ENCODE measurements around the gene ENO2.

Gene ENO2

GRCh38 chr12:6909421-6910145, 4.8 kb upstream of the ENO2 start:
- Histone ChIP-seq H4K20me1 (ENCODE audit: insufficient read depth) (no peaks in the 10 kb centered on the region), H3K79me2 (ENCODE audit: insufficient read depth, low read depth) (no peaks in the 10 kb centered on the region), H3K4me1 (ENCODE audit: low read depth, poor library complexity, severe bottlenecking) (peaks cover 3% of the 10 kb centered on the region), H3K27ac (no peak overlapping the region), H3K36me3 (ENCODE audit: insufficient read depth) (no peaks in the 10 kb centered on the region), H3K27me3 (ENCODE audit: insufficient read depth, low read depth) (peaks cover 8% of the 10 kb centered on the region; the same call in 1 of the 2 replicates), H3K9ac (no peak overlapping the region), H2AFZ (ENCODE audit: low read depth) (no peak overlapping the region), H3K4me2 (no peak overlapping the region), H3K4me3 (IDR thresholded peaks at IDR 0.05; ENCODE audit: insufficient read depth, low read depth, low read length) (no peak overlapping the region)
- no peak for TF ChIP-seq CTCF (conservative IDR thresholded peaks at IDR 0.05; ENCODE audit: low read depth, low read length)

- Histone ChIP-seq H3K79me2 (ENCODE audit: insufficient read depth, low read depth) (no peaks in the 10 kb centered on the region), H3K36me3 (ENCODE audit: insufficient read depth) (no peaks in the 10 kb centered on the region), H3K9ac (no peak overlapping the region), H3K4me2 (no peak overlapping the region), H2AFZ (ENCODE audit: low read depth) (no peak overlapping the region), H3K27me3 (ENCODE audit: insufficient read depth, low read depth) (peaks cover 11% of the 10 kb centered on the region; the same call in 1 of the 2 replicates), H3K27ac (no peak overlapping the region), H3K4me3 (IDR thresholded peaks at IDR 0.05; ENCODE audit: insufficient read depth, low read depth, low read length) (no peak overlapping the region), H4K20me1 (ENCODE audit: insufficient read depth) (no peaks in the 10 kb centered on the region), H3K4me1 (ENCODE audit: low read depth, poor library complexity, severe bottlenecking) (peaks cover 8% of the 10 kb centered on the region)
- TF ChIP-seq CTCF (conservative IDR thresholded peaks at IDR 0.05; ENCODE audit: low read depth, low read length), result no peak
These were observed 2.0 kb upstream of the ENO2 start for GRCh38 chr12:6912164-6912935.

GRCh38 chr12:6914947-6915788, 788 bp downstream of the ENO2 start:
- Histone ChIP-seq H3K27ac (no peak overlapping the region), H3K4me1 (ENCODE audit: low read depth, poor library complexity, severe bottlenecking) (peaks cover 11% of the 10 kb centered on the region), H3K79me2 (ENCODE audit: insufficient read depth, low read depth) (no peaks in the 10 kb centered on the region), H4K20me1 (ENCODE audit: insufficient read depth) (no peaks in the 10 kb centered on the region), H3K36me3 (ENCODE audit: insufficient read depth) (no peaks in the 10 kb centered on the region), H2AFZ (ENCODE audit: low read depth) (peak overlapping the region; percentile 82), H3K27me3 (ENCODE audit: insufficient read depth, low read depth) (peaks cover 11% of the 10 kb centered on the region; the same call in 1 of the 2 replicates), H3K4me3 (IDR thresholded peaks at IDR 0.05; ENCODE audit: insufficient read depth, low read depth, low read length) (no peak overlapping the region), H3K9ac (no peak overlapping the region), H3K4me2 (peak overlapping the region; percentile 84)
- TF ChIP-seq CTCF (conservative IDR thresholded peaks at IDR 0.05; ENCODE audit: low read depth, low read length), result no peak

GRCh38 chr12:6915789-6916285, 1.5 kb downstream of the ENO2 start:
- Histone ChIP-seq H3K79me2 (ENCODE audit: insufficient read depth, low read depth) (no peaks in the 10 kb centered on the region), H3K4me3 (IDR thresholded peaks at IDR 0.05; ENCODE audit: insufficient read depth, low read depth, low read length) (no peak overlapping the region), H3K4me1 (ENCODE audit: low read depth, poor library complexity, severe bottlenecking) (peaks cover 11% of the 10 kb centered on the region), H2AFZ (ENCODE audit: low read depth) (no peak overlapping the region), H3K36me3 (ENCODE audit: insufficient read depth) (no peaks in the 10 kb centered on the region), H4K20me1 (ENCODE audit: insufficient read depth) (no peaks in the 10 kb centered on the region), H3K4me2 (no peak overlapping the region), H3K9ac (no peak overlapping the region), H3K27me3 (ENCODE audit: insufficient read depth, low read depth) (peaks cover 11% of the 10 kb centered on the region; the same call in 1 of the 2 replicates), H3K27ac (no peak overlapping the region)
- TF ChIP-seq CTCF (conservative IDR thresholded peaks at IDR 0.05; ENCODE audit: low read depth, low read length), result no peak

Measured in KMS-11 (cell line).